ENCODE results near the gene PLP1.

DNA sequence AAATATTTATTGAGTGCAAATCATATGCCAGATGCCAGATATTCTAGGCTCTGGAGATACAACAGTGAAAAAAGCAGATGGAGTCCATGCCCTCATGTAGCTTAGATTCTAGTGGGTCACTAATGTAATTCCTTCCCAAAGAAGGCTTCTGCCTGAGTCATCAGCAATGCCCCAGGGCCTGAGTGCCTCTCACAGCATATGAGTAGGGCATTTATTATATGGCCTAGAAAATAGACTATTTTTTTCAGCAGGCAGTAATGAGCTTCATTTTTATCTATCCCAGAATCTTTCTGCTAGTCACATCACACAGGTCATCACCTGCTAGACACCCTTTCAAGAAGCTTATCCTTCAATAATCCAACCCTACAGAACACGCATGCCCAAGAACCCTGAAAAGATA, 43.6 kb upstream of the PLP1 start:
- TF ChIP-seq YY1 (IDR thresholded peaks at IDR 0.05; ENCODE audit: insufficient read depth, insufficient read length), result no peak
- no peak for TF ChIP-seq ZNF274 (IDR thresholded peaks at IDR 0.05; ENCODE audit: low read depth, low read length)
- TF ChIP-seq SUZ12 (IDR thresholded peaks at IDR 0.05; ENCODE audit: extremely low read depth, insufficient read depth, insufficient read length), result no peak

Data from NT2/D1 (cell line).